OCI-LY7 (cell line): Measurements from ENCODE around the gene COPS6.

Experiments
- CTCF ChIP-seq: fragments of 200-600 bp; sonication (generic); conservative IDR thresholded peaks from 2 replicates; pipeline ENCODE4 v1.5.1; 2014; ENCODE audit warnings: mild to moderate bottlenecking, antibody characterized with exemption, low read length, moderate library complexity, mixed read lengths
- EZH2phosphoT487 ChIP-seq: fragments of 200-600 bp; sonication (generic); IDR thresholded peaks from 2 replicates; pipeline ENCODE4 v1.6.1; 2018; ENCODE audit warnings: low read depth, borderline replicate concordance, mild to moderate bottlenecking, mixed run types, antibody characterized with exemption, low read length, moderate library complexity, mixed read lengths

DNA sequence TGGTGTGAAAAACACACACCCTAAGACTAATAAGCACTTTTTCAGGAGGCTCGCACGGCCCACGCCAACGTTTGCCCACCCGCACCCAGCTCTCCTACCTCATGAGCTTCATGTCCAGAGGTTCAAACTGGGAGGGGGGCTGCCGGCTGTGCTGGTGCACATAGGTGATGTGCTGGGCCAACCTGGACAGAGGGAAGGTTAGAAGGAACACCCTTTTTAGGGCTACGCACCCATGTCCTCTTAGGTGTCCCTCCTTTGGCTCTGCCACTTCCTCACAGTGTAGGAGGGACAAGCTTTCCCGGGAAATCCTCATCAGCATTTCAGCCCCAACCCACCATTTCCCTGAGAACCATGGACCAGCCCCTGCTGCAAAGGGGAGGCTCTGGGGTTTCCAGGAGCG lies 6.5 kb downstream of the COPS6 start:
- TF ChIP-seq EZH2phosphoT487: no peak
- no peak for TF ChIP-seq CTCF
